IMR-90 (cell line): ENCODE results near the gene EAF1.

Source experiments
- BHLHE40 ChIP-seq: fragments of 150-350 bp; IDR thresholded peaks from 2 replicates; pipeline ENCODE4 v1.6.1; 2016; ENCODE audit warnings: mild to moderate bottlenecking, low read depth, low read length
- CEBPB ChIP-seq: IDR thresholded peaks from 2 replicates; pipeline ENCODE4 v1.6.1; 2012; ENCODE audit warnings: low read depth, low read length, improper control_type of control experiment
- MXI1 ChIP-seq: IDR thresholded peaks from 2 replicates; pipeline ENCODE4 v1.6.1; 2012; ENCODE audit warnings: low read depth, mild to moderate bottlenecking, low read length, moderate library complexity, borderline replicate concordance
- NFE2L2 ChIP-seq: fragments of 150-350 bp; IDR thresholded peaks from 2 replicates; pipeline ENCODE4 v1.6.1; 2016; ENCODE audit warnings: low read depth, mild to moderate bottlenecking, low read length
- POLR2A ChIP-seq: IDR thresholded peaks from 2 replicates; pipeline ENCODE4 v1.6.1; 2012; ENCODE audit warnings: mild to moderate bottlenecking, low read depth, low read length
- RCOR1 ChIP-seq: IDR thresholded peaks from 2 replicates; pipeline ENCODE4 v1.6.1; 2012; ENCODE audit warnings: mild to moderate bottlenecking, low read length, improper control_type of control experiment; ENCODE audit not compliant: insufficient replicate concordance
- RFX5 ChIP-seq: IDR thresholded peaks from 2 replicates; pipeline ENCODE4 v1.8.0; 2012; ENCODE audit warnings: low read depth, mild to moderate bottlenecking, low read length, moderate library complexity
- SMC3 ChIP-seq: fragments of 150-350 bp; IDR thresholded peaks from 2 replicates; pipeline ENCODE4 v1.6.1; 2016; ENCODE audit warnings: low read depth, mild to moderate bottlenecking, antibody characterized with exemption, low read length, moderate library complexity
- TF ChIP-seq, protein P1 (sequence below): conservative IDR thresholded peaks from 2 replicates; pipeline ENCODE4 v1.5.1; 2012; ENCODE audit warnings: mild to moderate bottlenecking, low read depth, low read length, improper control_type of control experiment

DNA sequence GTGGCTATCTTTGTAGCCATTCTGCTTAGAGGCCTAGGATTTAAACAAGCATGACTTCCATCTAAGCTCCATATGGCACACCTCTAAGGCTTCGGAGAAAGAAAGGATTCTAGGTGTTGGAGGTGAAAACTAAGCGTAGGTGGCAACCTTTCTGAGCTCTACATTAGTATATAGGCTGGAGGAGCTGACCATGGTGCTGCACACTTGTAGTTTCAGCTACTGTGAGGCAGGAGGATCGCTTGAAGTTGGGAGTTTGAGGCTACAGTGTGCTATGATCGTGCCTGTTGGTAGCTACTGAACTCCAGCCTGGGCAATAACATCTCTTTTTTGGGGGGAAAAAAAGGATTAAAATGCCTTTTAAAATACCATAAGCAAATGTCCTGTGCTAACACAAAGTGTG, 7.4 kb downstream of the EAF1 start:
- TF ChIP-seq, protein P1, sequence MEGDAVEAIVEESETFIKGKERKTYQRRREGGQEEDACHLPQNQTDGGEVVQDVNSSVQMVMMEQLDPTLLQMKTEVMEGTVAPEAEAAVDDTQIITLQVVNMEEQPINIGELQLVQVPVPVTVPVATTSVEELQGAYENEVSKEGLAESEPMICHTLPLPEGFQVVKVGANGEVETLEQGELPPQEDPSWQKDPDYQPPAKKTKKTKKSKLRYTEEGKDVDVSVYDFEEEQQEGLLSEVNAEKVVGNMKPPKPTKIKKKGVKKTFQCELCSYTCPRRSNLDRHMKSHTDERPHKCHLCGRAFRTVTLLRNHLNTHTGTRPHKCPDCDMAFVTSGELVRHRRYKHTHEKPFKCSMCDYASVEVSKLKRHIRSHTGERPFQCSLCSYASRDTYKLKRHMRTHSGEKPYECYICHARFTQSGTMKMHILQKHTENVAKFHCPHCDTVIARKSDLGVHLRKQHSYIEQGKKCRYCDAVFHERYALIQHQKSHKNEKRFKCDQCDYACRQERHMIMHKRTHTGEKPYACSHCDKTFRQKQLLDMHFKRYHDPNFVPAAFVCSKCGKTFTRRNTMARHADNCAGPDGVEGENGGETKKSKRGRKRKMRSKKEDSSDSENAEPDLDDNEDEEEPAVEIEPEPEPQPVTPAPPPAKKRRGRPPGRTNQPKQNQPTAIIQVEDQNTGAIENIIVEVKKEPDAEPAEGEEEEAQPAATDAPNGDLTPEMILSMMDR, result no peak
- TF ChIP-seq MXI1 (no peak), SMC3 (no peak), POLR2A (no peak), CEBPB (no peak), RFX5 (no peak), BHLHE40 (no peak), RCOR1 (no peak), NFE2L2 (no peak)
